Erythroblast (primary cell): Measurements from ENCODE around the gene TSPAN3.

Source experiments
- GATA1 ChIP-seq: IDR thresholded peaks from 2 replicates; pipeline ENCODE4 v1.6.1; 2011; ENCODE audit warnings: low read depth, mild to moderate bottlenecking, control low read depth, low read length, moderate library complexity
- POLR2A ChIP-seq: IDR thresholded peaks from 2 replicates; pipeline ENCODE4 v1.6.1; 2011; ENCODE audit warnings: mild to moderate bottlenecking, low read length

GRCh38 chr15:77033729-77034671 is 36.9 kb downstream of the TSPAN3 start:
- TF ChIP-seq POLR2A (no peak), GATA1 (no peak)
